Measurements from ENCODE around the gene RGS14. TPM values are rescaled to one million over a fixed set of nuclear protein-coding genes. Genes with fewer than 3 reads are reported as not detected.

Gene RGS14
- total RNA-seq, 4 donors from 2014 or later = 16.5 to 49.6 (median 24.4) TPM

DNA sequence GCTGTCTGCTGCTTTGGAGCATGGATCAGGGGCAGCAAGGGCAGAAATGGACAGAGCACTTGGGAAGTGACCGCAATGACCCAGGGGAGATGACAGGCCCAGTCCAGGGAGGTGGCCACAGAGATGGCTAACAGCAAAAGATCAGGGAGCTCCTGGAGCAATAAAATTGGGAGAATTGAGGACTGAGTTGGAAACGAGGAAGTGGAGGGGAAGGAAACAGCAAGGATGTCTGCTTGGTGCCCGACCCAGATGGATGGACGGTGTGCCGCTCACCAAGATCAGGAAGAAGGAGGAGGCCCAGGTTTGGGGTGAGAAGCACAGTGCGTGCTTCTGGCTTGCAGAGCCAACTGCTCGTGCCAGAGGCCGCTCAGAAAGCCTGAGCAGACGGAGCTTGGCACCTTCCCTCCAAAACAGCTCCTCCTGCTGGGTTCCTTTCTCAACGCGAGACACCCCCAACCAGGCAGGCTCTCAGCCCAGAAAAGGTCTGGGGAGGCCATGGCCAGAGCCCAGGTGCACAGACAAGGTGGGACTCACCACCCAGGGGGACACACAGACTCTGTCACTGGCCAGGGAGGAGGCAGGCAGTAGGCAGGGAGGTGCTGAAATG is 24.8 kb downstream of the RGS14 start:
- intact Hi-C loops (cut with DNase I; ENCODE audit: low total_unique reads) (no loop called here), in situ Hi-C loops (cut with MboI; ENCODE audit: low pct_ligation_motif_present in 1 of 4, low pct_unique_long_range_greater_than_20kb in 1 of 4, low sequenced_read_pairs in 3 of 4) (loop anchor here in 1 of 4 donors (25.0 kb wide), 1 partner anchor 130 kb away; the partner anchor contains the start of genes DDX41 and DOK3)
- no peak for DNase-seq
- Histone ChIP-seq H3K27me3 (peaks cover 7% of the 10 kb centered on the region), H3K27ac (no peak overlapping the region), H3K9me3 (no peaks in the 10 kb centered on the region), H3K4me1 (no peaks in the 10 kb centered on the region), H3K4me3 (no peak overlapping the region), H3K36me3 (no peaks in the 10 kb centered on the region)
- 32 to 57% methylated on average over 5 to 10 of the region's 11 CpGs for WGBS, 2 donors (ENCODE audit: low coverage in 1 of 2)
- TF ChIP-seq EP300 (IDR thresholded peaks at IDR 0.05; ENCODE audit: low read depth) = no peak
- TF ChIP-seq, protein P1, sequence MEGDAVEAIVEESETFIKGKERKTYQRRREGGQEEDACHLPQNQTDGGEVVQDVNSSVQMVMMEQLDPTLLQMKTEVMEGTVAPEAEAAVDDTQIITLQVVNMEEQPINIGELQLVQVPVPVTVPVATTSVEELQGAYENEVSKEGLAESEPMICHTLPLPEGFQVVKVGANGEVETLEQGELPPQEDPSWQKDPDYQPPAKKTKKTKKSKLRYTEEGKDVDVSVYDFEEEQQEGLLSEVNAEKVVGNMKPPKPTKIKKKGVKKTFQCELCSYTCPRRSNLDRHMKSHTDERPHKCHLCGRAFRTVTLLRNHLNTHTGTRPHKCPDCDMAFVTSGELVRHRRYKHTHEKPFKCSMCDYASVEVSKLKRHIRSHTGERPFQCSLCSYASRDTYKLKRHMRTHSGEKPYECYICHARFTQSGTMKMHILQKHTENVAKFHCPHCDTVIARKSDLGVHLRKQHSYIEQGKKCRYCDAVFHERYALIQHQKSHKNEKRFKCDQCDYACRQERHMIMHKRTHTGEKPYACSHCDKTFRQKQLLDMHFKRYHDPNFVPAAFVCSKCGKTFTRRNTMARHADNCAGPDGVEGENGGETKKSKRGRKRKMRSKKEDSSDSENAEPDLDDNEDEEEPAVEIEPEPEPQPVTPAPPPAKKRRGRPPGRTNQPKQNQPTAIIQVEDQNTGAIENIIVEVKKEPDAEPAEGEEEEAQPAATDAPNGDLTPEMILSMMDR (IDR thresholded peaks at IDR 0.05) = peak in 4 of 5 experiments; percentile 16 to 25 (median 23)

DNA sequence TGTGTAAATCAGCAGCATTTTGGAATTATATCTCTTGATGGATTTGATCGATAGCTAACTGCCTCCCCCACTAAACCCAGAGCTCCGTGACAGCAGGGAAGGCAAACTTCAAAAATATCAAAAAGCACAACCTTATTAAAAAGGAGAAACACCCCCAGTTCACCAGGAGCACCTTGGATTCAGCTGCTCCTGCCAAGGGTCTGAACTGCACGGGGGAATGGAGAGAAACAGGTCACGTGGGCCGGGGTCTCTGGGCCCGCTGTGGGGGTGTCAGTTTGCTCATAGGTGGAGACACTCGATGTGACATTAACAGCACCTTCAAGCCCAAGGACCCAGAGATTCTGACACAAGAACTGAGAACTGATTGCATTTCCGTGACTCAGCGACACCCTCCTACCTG is 25.5 kb downstream of the RGS14 start:
- no peak overlapping the region for H3K27ac ChIP-seq
- H3K27me3 ChIP-seq = peaks cover 7% of the 10 kb centered on the region
- no peak for TF ChIP-seq EP300 (IDR thresholded peaks at IDR 0.05; ENCODE audit: low read depth)
- TF ChIP-seq POLR2AphosphoS5 (IDR thresholded peaks at IDR 0.05) = no peak
- TF ChIP-seq, protein P1 (IDR thresholded peaks at IDR 0.05) = no peak
- TF ChIP-seq POLR2A (IDR thresholded peaks at IDR 0.05) = no peak
- H3K4me1 ChIP-seq = no peaks in the 10 kb centered on the region
- no peak overlapping the region for H3K4me3 ChIP-seq
- intact Hi-C loops (cut with DNase I; ENCODE audit: low total_unique reads) (no loop called here), in situ Hi-C loops (cut with MboI; ENCODE audit: low pct_ligation_motif_present in 1 of 4, low pct_unique_long_range_greater_than_20kb in 1 of 4, low sequenced_read_pairs in 3 of 4) (loop anchor here in 1 of 4 donors (25.0 kb wide), 1 partner anchor 129 kb away; the partner anchor contains the start of genes DDX41 and DOK3)
- no peak for DNase-seq
- no peaks in the 10 kb centered on the region for H3K9me3 ChIP-seq
- WGBS, 2 donors (ENCODE audit: low coverage in 1 of 2) = 83 to 85% methylated on average over 7 to 9 of the region's 9 CpGs
- no peaks in the 10 kb centered on the region for H3K36me3 ChIP-seq

DNA sequence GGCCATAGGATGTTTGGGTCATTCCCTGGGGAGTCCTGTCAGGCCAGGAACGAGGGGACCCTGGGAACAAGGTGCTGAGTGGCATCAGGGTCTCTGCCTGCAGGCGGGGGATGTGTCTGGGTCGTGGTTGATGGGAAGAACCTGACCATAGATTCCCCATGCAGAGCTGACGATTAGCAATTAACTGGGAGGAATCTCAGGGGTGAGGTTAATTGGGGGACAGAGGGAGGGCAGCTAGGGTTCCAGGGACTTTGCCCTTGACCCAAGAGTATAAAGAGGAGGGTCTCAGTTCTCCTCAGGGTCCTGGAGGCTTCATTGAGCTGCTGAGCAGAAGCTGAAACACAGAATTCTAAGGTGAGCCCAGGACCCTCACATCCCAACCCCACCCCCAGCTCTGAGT is 26.4 kb downstream of the RGS14 start, which contains the start of gene SLC34A1:
SLC34A1 (plus strand) TSS at position 301 of the 400 bp plus-strand sequence. CDS start 1,308 bp downstream, outside the sequence.
- TF ChIP-seq EP300 (IDR thresholded peaks at IDR 0.05; ENCODE audit: low read depth) (no peak), POLR2AphosphoS5 (IDR thresholded peaks at IDR 0.05) (no peak), POLR2A (IDR thresholded peaks at IDR 0.05) (no peak)
- TF ChIP-seq, protein P1 (IDR thresholded peaks at IDR 0.05) = no peak
- Histone ChIP-seq H3K27me3 (peaks cover 7% of the 10 kb centered on the region), H3K9me3 (no peaks in the 10 kb centered on the region), H3K4me3 (no peak within 1 kb of the TSS), H3K36me3 (no peaks in the 10 kb centered on the region), H3K27ac (no peak within 1 kb of the TSS), H3K4me1 (peaks cover 0 to 2% (median 0%) of the 10 kb centered on the region in 4 donors)
- in situ Hi-C loops (cut with MboI; ENCODE audit: low pct_ligation_motif_present in 1 of 4, low pct_unique_long_range_greater_than_20kb in 1 of 4, low sequenced_read_pairs in 3 of 4) (loop anchor here in 1 of 4 donors (25.0 kb wide), 1 partner anchor 128 kb away; the partner anchor contains the start of genes DDX41 and DOK3), intact Hi-C loops (cut with DNase I; ENCODE audit: low total_unique reads) (no loop called here)
- DNase-seq = no peak
- WGBS, 2 donors (ENCODE audit: low coverage in 1 of 2) = 73% methylated on average over 4 of the region's 4 CpGs; no CpG with 5 or more reads in 1 of the 2 donors

DNA sequence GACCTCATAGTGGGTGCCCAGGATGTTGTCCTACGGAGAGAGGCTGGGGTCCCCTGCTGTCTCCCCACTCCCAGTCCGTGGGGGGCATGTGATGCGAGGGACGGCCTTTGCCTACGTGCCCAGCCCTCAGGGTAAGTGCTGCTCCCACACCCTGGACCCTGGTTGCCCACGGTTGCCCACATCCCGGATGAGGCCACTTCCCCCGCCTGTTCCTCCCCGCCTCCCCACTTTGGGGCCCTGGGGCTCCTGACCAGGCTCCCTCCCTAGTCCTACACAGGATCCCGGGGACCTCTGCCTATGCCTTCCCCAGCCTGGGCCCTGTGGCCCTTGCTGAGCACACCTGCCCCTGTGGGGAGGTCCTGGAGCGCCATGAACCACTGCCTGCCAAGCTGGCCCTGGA is 28.0 kb downstream of the RGS14 start:
- no peak overlapping the region for H3K27ac ChIP-seq
- no peaks in the 10 kb centered on the region for H3K9me3 ChIP-seq
- intact Hi-C loops (cut with DNase I; ENCODE audit: low total_unique reads) = loop anchor here (5.0 kb wide), 1 partner anchor 67 kb away; no protein-coding TSS in a partner anchor
- H3K27me3 ChIP-seq = peaks cover 7% of the 10 kb centered on the region
- TF ChIP-seq EP300 (IDR thresholded peaks at IDR 0.05; ENCODE audit: low read depth) (no peak), POLR2A (IDR thresholded peaks at IDR 0.05) (no peak), POLR2AphosphoS5 (IDR thresholded peaks at IDR 0.05) (no peak)
- TF ChIP-seq, protein P1 (IDR thresholded peaks at IDR 0.05) = no peak
- WGBS, 2 donors (ENCODE audit: low coverage in 1 of 2) = 72% methylated on average over 11 of the region's 11 CpGs; no CpG with 5 or more reads in 1 of the 2 donors
- no peak for DNase-seq
- no peak overlapping the region for H3K4me3 ChIP-seq
- peaks cover 0 to 14% (median 6%) of the 10 kb centered on the region in 4 donors for H3K4me1 ChIP-seq
- in situ Hi-C loops (cut with MboI; ENCODE audit: low pct_ligation_motif_present in 1 of 4, low pct_unique_long_range_greater_than_20kb in 1 of 4, low sequenced_read_pairs in 3 of 4) = loop anchor here in 1 of 4 donors (25.0 kb wide), 1 partner anchor 127 kb away; the partner anchor contains the start of genes DDX41 and DOK3
- no peaks in the 10 kb centered on the region for H3K36me3 ChIP-seq
